H9 (cell line): ENCODE measurements around the gene PFKP. TPM values are rescaled to one million over a fixed set of nuclear protein-coding genes. Genes with fewer than 3 reads are reported as not detected.

Source experiments
- DNase-seq: peaks from one replicate; pipeline ENCODE4 v3.0.0-alpha.2; 2017
- H2AFZ ChIP-seq: one replicate; pipeline ENCODE4 v1.6.1; 2013; ENCODE audit warnings: mild to moderate bottlenecking, low read length, control low read depth, moderate library complexity
- H2AK5ac ChIP-seq: 2 replicates; pipeline ENCODE4 v1.6.1; 2013; ENCODE audit warnings: low read length, control low read depth, mixed read lengths; ENCODE audit not compliant: insufficient read length
- H2BK120ac ChIP-seq: one replicate; pipeline ENCODE4 v1.6.1; 2013; ENCODE audit warnings: low read depth, mild to moderate bottlenecking, low read length, control low read depth, inconsistent platforms; ENCODE audit not compliant: poor library complexity, severe bottlenecking
- H2BK12ac ChIP-seq: 2 replicates; pipeline ENCODE4 v1.6.1; 2013; ENCODE audit warnings: low read length, control low read depth, mixed read lengths, low read depth; ENCODE audit not compliant: insufficient read length
- H2BK15ac ChIP-seq: 2 replicates; pipeline ENCODE4 v1.6.1; 2013; ENCODE audit warnings: low read depth, low read length, control low read depth
- H2BK20ac ChIP-seq: one replicate; pipeline ENCODE4 v1.6.1; 2013; ENCODE audit warnings: low read depth, mild to moderate bottlenecking, low read length, control low read depth, inconsistent platforms; ENCODE audit not compliant: poor library complexity, severe bottlenecking
- H2BK5ac ChIP-seq: 2 replicates; pipeline ENCODE4 v1.6.1; 2013; ENCODE audit warnings: low read length, control low read depth, mixed read lengths; ENCODE audit not compliant: insufficient read length
- H3K14ac ChIP-seq: 2 replicates; pipeline ENCODE4 v1.6.1; 2013; ENCODE audit warnings: low read length, control low read depth; ENCODE audit not compliant: insufficient read depth
- H3K18ac ChIP-seq: 2 replicates; pipeline ENCODE4 v1.6.1; 2013; ENCODE audit warnings: low read depth, mild to moderate bottlenecking, mixed read lengths, low read length, control low read depth; ENCODE audit not compliant: insufficient read length
- H3K23ac ChIP-seq: 2 replicates; pipeline ENCODE4 v1.6.1; 2013; ENCODE audit warnings: low read length, control low read depth, mixed read lengths, low read depth; ENCODE audit not compliant: insufficient read length
- H3K23me2 ChIP-seq: 2 replicates; pipeline ENCODE4 v1.6.1; 2013; ENCODE audit warnings: low read depth, mild to moderate bottlenecking, mixed read lengths, low read length, control low read depth; ENCODE audit not compliant: insufficient read length, poor library complexity, severe bottlenecking
- H3K27ac ChIP-seq: 2 replicates; pipeline ENCODE4 v1.5.1; 2013; ENCODE audit warnings: low read length, control low read depth, mixed read lengths, low read depth; ENCODE audit not compliant: insufficient read length
- H3K27me3 ChIP-seq: 2 replicates; pipeline ENCODE4 v1.6.1; 2013; ENCODE audit warnings: low read length, control low read depth, inconsistent platforms; ENCODE audit not compliant: insufficient read depth
- H3K4ac ChIP-seq: 2 replicates; pipeline ENCODE4 v1.6.1; 2013; ENCODE audit warnings: low read depth, mild to moderate bottlenecking, control low read depth, inconsistent platforms, low read length, moderate library complexity
- H3K4me1 ChIP-seq: 2 replicates; pipeline ENCODE4 v1.6.1; 2013; ENCODE audit warnings: low read length, control low read depth, inconsistent platforms; ENCODE audit not compliant: insufficient read depth
- H3K4me2 ChIP-seq: 2 replicates; pipeline ENCODE4 v1.6.1; 2013; ENCODE audit warnings: low read length, control low read depth, mixed read lengths; ENCODE audit not compliant: insufficient read length, insufficient read depth
- H3K56ac ChIP-seq: 2 replicates; pipeline ENCODE4 v1.6.1; 2013; ENCODE audit warnings: low read depth, mild to moderate bottlenecking, mixed read lengths, low read length, control low read depth; ENCODE audit not compliant: insufficient read length
- H3K79me1 ChIP-seq: 2 replicates; pipeline ENCODE4 v1.6.1; 2013; ENCODE audit warnings: low read depth, mild to moderate bottlenecking, moderate library complexity, low read length, control low read depth, inconsistent platforms; ENCODE audit not compliant: insufficient read depth, poor library complexity, severe bottlenecking
- H3K79me2 ChIP-seq: 2 replicates; pipeline ENCODE4 v1.6.1; 2013; ENCODE audit warnings: low read length, control low read depth, inconsistent platforms; ENCODE audit not compliant: insufficient read depth
- H3K9ac ChIP-seq: 2 replicates; pipeline ENCODE4 v1.6.1; 2013; ENCODE audit warnings: low read length, control low read depth, mixed read lengths; ENCODE audit not compliant: insufficient read length; ENCODE audit errors: extremely low read depth
- H3K9me3 ChIP-seq: one replicate; pipeline ENCODE4 v1.6.1; 2013; ENCODE audit warnings: low read depth, low read length, inconsistent platforms; ENCODE audit not compliant: control insufficient read depth
- H3T11ph ChIP-seq: one replicate; pipeline ENCODE4 v1.6.1; 2013; ENCODE audit warnings: mild to moderate bottlenecking, low read length, control low read depth, inconsistent platforms
- H4K20me1 ChIP-seq: one replicate; pipeline ENCODE4 v1.6.1; 2013; ENCODE audit not compliant: control insufficient read depth, insufficient read length, insufficient read depth
- H4K5ac ChIP-seq: 2 replicates; pipeline ENCODE4 v1.6.1; 2013; ENCODE audit warnings: low read depth, mild to moderate bottlenecking, mixed read lengths, low read length, control low read depth; ENCODE audit not compliant: insufficient read length
- H4K8ac ChIP-seq: replicated peaks from 2 replicates; pipeline ENCODE4 v1.6.1; 2013; ENCODE audit warnings: low read length, control low read depth, mixed read lengths, low read depth; ENCODE audit not compliant: insufficient read length
- H4K91ac ChIP-seq: 2 replicates; pipeline ENCODE4 v1.6.1; 2013; ENCODE audit warnings: low read depth, mild to moderate bottlenecking, moderate library complexity, mixed read lengths, low read length, control low read depth; ENCODE audit not compliant: insufficient read length
- H3K27ac Mint-ChIP-seq, 3 experiments: 2 replicates in 2 of 3; 3 replicates in 1 of 3; pipeline ENCODE4 v1.8.0; 2020 to 2021; ENCODE audit warnings: mixed read lengths in 3 of 3, mild to moderate bottlenecking in 1 of 3, moderate library complexity in 1 of 3
- H3K27me3 Mint-ChIP-seq: 2 replicates; pipeline ENCODE4 v1.8.0; 2021; ENCODE audit warnings: low read depth, mild to moderate bottlenecking, moderate library complexity, mixed read lengths
- H3K36me3 Mint-ChIP-seq, 3 experiments: 2 replicates in 2 of 3; 3 replicates in 1 of 3; pipeline ENCODE4 v1.8.0; 2020 to 2021; ENCODE audit warnings: low read depth in 3 of 3, mixed read lengths in 3 of 3; ENCODE audit not compliant: insufficient read depth in 1 of 3
- H3K4me1 Mint-ChIP-seq, 2 experiments: 2 replicates each; pipeline ENCODE4 v1.8.0; 2020; ENCODE audit warnings: mixed read lengths in 2 of 2
- H3K4me3 Mint-ChIP-seq, 2 experiments: 2 replicates in 1 of 2; 3 replicates in 1 of 2; pipeline ENCODE4 v1.8.0; 2020 to 2021; ENCODE audit warnings: mild to moderate bottlenecking in 2 of 2, mixed read lengths in 2 of 2, moderate library complexity in 1 of 2
- H3K9me3 Mint-ChIP-seq, 2 experiments: 2 replicates in 1 of 2; 3 replicates in 1 of 2; pipeline ENCODE4 v1.8.0; 2020; ENCODE audit warnings: mild to moderate bottlenecking in 2 of 2, mixed read lengths in 2 of 2, moderate library complexity in 1 of 2
- CTCF ChIP-seq: fragments of 200-600 bp; sonication (generic); conservative IDR thresholded peaks from 3 replicates; pipeline ENCODE4 v1.8.0; 2021; ENCODE audit warnings: antibody characterized with exemption, mild to moderate bottlenecking
- whole genome bisulfite sequencing: extraction: QIAGEN DNeasy Blood & Tissue Kit; methylation state at CpG from one replicate; pipeline ENCODE4 v1.1.7; 2013; ENCODE audit warnings: missing lambda C conversion rate, low lambda C conversion rate, mixed read lengths; ENCODE audit not compliant: insufficient read length; ENCODE audit errors: extremely low coverage; 5-methylcytosine and 5-hydroxymethylcytosine counted together
- total RNA-seq: library from RNA; stranded (reverse); gene quantifications from 2 replicates; pipeline ENCODE4 v1.2.1, GENCODE V29; 2021

The PFKP gene
- total RNA-seq, 1 experiment from 2014 or later = 145 TPM

- Histone ChIP-seq H3K4ac (no peak overlapping the region), H3K9ac (no peak overlapping the region), H2BK15ac (no peak overlapping the region), H3K9me3 (no peaks in the 10 kb centered on the region), H4K91ac (no peak overlapping the region), H3K14ac (no peak overlapping the region), H2AK5ac (no peak overlapping the region), H3K56ac (no peak overlapping the region), H3K23ac (no peak overlapping the region), H3K18ac (no peak overlapping the region), H2BK12ac (no peak overlapping the region), H3K23me2 (no peaks in the 10 kb centered on the region), H4K8ac (no peak overlapping the region), H3K79me2 (no peaks in the 10 kb centered on the region), H2BK20ac (no peak overlapping the region), H4K20me1 (no peaks in the 10 kb centered on the region), H2BK5ac (no peak overlapping the region), H4K5ac (no peak overlapping the region), H2BK120ac (no peak overlapping the region), H3K79me1 (no peaks in the 10 kb centered on the region), H3K4me1 (no peaks in the 10 kb centered on the region), H3K27me3 (no peaks in the 10 kb centered on the region), H3K27ac (no peak overlapping the region), H3K4me2 (no peak overlapping the region), H2AFZ (no peak overlapping the region), H3T11ph (no peak overlapping the region)
- H3K36me3 Mint-ChIP-seq = peaks cover 12 to 57% (median 54%) of the 10 kb centered on the region in 3 experiments; a peak in 6 of 7 replicates
- no CpG with 5 or more reads among the region's 10 CpGs for WGBS
- no peaks in the 10 kb centered on the region for H3K27me3 Mint-ChIP-seq
- no peak overlapping the region; a peak in 1 of 7 replicates for H3K27ac Mint-ChIP-seq
- DNase-seq = no peak
- no peaks in the 10 kb centered on the region; a peak in 1 of 4 replicates for H3K4me1 Mint-ChIP-seq
- TF ChIP-seq CTCF = no peak
- H3K4me3 Mint-ChIP-seq = no peak overlapping the region
- no peaks in the 10 kb centered on the region for H3K9me3 Mint-ChIP-seq
Observed at GRCh38 chr10:3166496-3167290, 99.3 kb downstream of the PFKP start.
